ENCODE results near the gene TNFRSF14. TPM values are rescaled to one million over a fixed set of nuclear protein-coding genes. Genes with fewer than 3 reads are reported as not detected.

The TNFRSF14 gene
- total and polyA plus RNA-seq, 2 of the 13 experiments (the other 11 are each of a cell fraction or from before 2014, with no cell fraction given) = 11.9 to 49.9 TPM

DNA sequence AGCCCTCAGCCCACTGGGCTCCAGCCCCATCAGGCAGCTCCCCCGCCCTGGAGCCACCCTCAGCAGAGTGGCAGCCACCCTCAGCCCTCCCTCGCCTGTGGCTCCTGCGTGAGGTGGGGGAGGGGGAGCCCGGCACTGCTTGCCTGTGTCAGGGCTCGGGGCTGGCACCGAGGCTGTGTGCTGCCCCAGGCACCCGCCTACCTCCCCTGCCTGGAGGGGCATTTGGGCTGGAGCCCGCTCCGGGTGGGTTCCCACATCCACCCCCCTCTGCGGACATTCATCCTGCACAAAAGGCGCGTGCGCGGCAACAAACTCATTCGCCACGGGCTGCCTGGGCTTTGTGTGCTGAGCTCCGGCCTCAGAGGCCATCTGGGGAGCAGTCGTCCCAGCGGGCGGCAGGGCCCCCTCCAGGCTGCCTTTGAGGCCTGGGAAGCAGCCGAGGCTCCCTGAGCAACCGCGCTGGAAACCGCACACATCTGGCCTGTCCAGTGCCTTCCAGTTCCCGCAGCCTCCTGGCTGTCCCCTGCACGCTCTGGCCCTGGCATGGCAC is 12.6 kb upstream of the TNFRSF14 start (continued):
- TF ChIP-seq SIN3B (IDR thresholded peaks at IDR 0.05; ENCODE audit: low read length) = no peak
- TF ChIP-seq, protein P1, sequence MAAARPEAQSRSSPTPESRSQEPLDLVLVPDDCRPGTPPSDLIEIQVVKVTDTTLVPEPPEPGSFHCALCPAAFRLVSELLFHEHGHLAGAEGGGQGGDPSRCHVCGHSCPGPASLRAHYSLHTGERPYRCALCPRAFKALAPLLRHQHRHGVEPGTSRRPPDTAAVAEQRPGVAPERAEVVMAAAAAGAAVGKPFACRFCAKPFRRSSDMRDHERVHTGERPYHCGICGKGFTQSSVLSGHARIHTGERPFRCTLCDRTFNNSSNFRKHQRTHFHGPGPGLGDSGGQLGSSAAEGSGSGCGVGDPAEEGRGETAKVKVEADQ (CRISPR knock-in tag; IDR thresholded peaks at IDR 0.05; ENCODE audit: borderline replicate concordance) = 0 out of 2 replicates have a peak, but pooled peaks have one; percentile 25
- TF ChIP-seq, protein P2, sequence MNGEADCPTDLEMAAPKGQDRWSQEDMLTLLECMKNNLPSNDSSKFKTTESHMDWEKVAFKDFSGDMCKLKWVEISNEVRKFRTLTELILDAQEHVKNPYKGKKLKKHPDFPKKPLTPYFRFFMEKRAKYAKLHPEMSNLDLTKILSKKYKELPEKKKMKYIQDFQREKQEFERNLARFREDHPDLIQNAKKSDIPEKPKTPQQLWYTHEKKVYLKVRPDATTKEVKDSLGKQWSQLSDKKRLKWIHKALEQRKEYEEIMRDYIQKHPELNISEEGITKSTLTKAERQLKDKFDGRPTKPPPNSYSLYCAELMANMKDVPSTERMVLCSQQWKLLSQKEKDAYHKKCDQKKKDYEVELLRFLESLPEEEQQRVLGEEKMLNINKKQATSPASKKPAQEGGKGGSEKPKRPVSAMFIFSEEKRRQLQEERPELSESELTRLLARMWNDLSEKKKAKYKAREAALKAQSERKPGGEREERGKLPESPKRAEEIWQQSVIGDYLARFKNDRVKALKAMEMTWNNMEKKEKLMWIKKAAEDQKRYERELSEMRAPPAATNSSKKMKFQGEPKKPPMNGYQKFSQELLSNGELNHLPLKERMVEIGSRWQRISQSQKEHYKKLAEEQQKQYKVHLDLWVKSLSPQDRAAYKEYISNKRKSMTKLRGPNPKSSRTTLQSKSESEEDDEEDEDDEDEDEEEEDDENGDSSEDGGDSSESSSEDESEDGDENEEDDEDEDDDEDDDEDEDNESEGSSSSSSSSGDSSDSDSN (CRISPR knock-in tag; IDR thresholded peaks at IDR 0.05) = peak; percentile 17; the same call in 1 of the 2 replicates
- peak; percentile 20; the same call in 1 of the 2 replicates for TF ChIP-seq STAG1 (CRISPR knock-in tag; IDR thresholded peaks at IDR 0.05)
- TF ChIP-seq DMAP1 (CRISPR knock-in tag; IDR thresholded peaks at IDR 0.05) = 0 out of 2 replicates have a peak, but pooled peaks have one; percentile 11
- no peak for TF ChIP-seq ZNF572 (CRISPR knock-in tag; IDR thresholded peaks at IDR 0.05)
- TF ChIP-seq ZNF343 (CRISPR knock-in tag; IDR thresholded peaks at IDR 0.05) = 0 out of 2 replicates have a peak, but pooled peaks have one; percentile 61
- TF ChIP-seq, protein P3, sequence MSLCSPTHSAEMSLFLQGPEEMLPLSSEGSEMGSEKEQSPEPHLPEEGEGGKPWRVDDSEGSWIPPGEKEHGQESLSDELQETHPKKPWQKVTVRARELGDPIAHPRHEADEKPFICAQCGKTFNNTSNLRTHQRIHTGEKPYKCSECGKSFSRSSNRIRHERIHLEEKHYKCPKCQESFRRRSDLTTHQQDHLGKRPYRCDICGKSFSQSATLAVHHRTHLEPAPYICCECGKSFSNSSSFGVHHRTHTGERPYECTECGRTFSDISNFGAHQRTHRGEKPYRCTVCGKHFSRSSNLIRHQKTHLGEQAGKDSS (CRISPR knock-in tag; IDR thresholded peaks at IDR 0.05; ENCODE audit: borderline replicate concordance, low read depth) = 0 out of 2 replicates have a peak, but pooled peaks have one; percentile 69
- 0 out of 2 replicates have a peak, but pooled peaks have one; percentile 57 for TF ChIP-seq ZNF274 (CRISPR knock-in tag; IDR thresholded peaks at IDR 0.05)
- no peak for TF ChIP-seq GZF1 (CRISPR knock-in tag; IDR thresholded peaks at IDR 0.05)
- TF ChIP-seq ZNF230 (CRISPR knock-in tag; IDR thresholded peaks at IDR 0.05) = 0 out of 2 replicates have a peak, but pooled peaks have one; percentile 32
- TF ChIP-seq CCDC6 (CRISPR knock-in tag; IDR thresholded peaks at IDR 0.05) = no peak
- TF ChIP-seq ZNF292 (CRISPR knock-in tag; IDR thresholded peaks at IDR 0.05; ENCODE audit: borderline replicate concordance, low read depth) = no peak
- TF ChIP-seq GTF2F1 (IDR thresholded peaks at IDR 0.05; ENCODE audit: low read length) = no peak
- TF ChIP-seq, protein P4, sequence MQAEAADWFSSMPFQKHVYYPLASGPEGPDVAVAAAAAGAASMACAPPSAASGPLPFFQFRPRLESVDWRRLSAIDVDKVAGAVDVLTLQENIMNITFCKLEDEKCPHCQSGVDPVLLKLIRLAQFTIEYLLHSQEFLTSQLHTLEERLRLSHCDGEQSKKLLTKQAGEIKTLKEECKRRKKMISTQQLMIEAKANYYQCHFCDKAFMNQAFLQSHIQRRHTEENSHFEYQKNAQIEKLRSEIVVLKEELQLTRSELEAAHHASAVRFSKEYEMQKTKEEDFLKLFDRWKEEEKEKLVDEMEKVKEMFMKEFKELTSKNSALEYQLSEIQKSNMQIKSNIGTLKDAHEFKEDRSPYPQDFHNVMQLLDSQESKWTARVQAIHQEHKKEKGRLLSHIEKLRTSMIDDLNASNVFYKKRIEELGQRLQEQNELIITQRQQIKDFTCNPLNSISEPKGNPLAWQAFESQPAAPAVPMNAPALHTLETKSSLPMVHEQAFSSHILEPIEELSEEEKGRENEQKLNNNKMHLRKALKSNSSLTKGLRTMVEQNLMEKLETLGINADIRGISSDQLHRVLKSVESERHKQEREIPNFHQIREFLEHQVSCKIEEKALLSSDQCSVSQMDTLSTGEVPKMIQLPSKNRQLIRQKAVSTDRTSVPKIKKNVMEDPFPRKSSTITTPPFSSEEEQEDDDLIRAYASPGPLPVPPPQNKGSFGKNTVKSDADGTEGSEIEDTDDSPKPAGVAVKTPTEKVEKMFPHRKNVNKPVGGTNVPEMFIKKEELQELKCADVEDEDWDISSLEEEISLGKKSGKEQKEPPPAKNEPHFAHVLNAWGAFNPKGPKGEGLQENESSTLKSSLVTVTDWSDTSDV (CRISPR knock-in tag; IDR thresholded peaks at IDR 0.05) = no peak
- no peak for TF ChIP-seq ZNF770 (CRISPR knock-in tag; IDR thresholded peaks at IDR 0.05)
- no peak for TF ChIP-seq ZNF337 (CRISPR knock-in tag; IDR thresholded peaks at IDR 0.05; ENCODE audit: borderline replicate concordance, low read depth)
- no peak for TF ChIP-seq TBL1XR1 (IDR thresholded peaks at IDR 0.05; ENCODE audit: borderline replicate concordance, low read length, partially characterized antibody)
- no peak for TF ChIP-seq ZNF598 (CRISPR knock-in tag; IDR thresholded peaks at IDR 0.05; ENCODE audit: borderline replicate concordance)
- no peak for TF ChIP-seq SIX4 (CRISPR knock-in tag; IDR thresholded peaks at IDR 0.05)
- TF ChIP-seq MAFG (CRISPR knock-in tag; IDR thresholded peaks at IDR 0.05) = no peak
- no peak for TF ChIP-seq ZNF34 (CRISPR knock-in tag; IDR thresholded peaks at IDR 0.05; ENCODE audit: borderline replicate concordance)

Data from HepG2 (cell line).